RWPE2 (cell line): ENCODE measurements around the gene KCNN3.

ENCODE experiments used
- ATAC-seq: fragments of 200-7000 bp; cut with Tn5 transposase; 3 replicates; pipeline ENCODE4 v1.9.1; 2021; ENCODE audit warnings: low read depth
- DNase-seq: peaks from one replicate; pipeline ENCODE4 v3.0.0-alpha.2; 2020; ENCODE audit warnings: low spot score
- H3K27ac ChIP-seq: fragments of 450-650 bp; 2 replicates; pipeline ENCODE4 v1.5.1; 2017; ENCODE audit warnings: mild to moderate bottlenecking; ENCODE audit not compliant: poor library complexity, severe bottlenecking
- H3K27me3 ChIP-seq: fragments of 250-450 bp; sonication (Bioruptor Pico); 2 replicates; pipeline ENCODE4 v1.5.1; 2021; ENCODE audit warnings: mild to moderate bottlenecking, moderate library complexity; ENCODE audit not compliant: insufficient read depth, poor library complexity, severe bottlenecking
- H3K36me3 ChIP-seq: fragments of 250-450 bp; sonication (Bioruptor Pico); 2 replicates; pipeline ENCODE4 v1.5.1; 2020; ENCODE audit warnings: low read depth, mild to moderate bottlenecking, moderate library complexity
- H3K4me1 ChIP-seq: fragments of 250-450 bp; sonication (Bioruptor Pico); 2 replicates; pipeline ENCODE4 v1.5.1; 2021; ENCODE audit warnings: mild to moderate bottlenecking, moderate library complexity; ENCODE audit not compliant: insufficient read depth, poor library complexity, severe bottlenecking
- H3K4me3 ChIP-seq: fragments of 250-450 bp; sonication (Bioruptor Pico); 2 replicates; pipeline ENCODE4 v1.5.1; 2021; ENCODE audit warnings: mild to moderate bottlenecking, moderate library complexity; ENCODE audit not compliant: severe bottlenecking
- H3K9me3 ChIP-seq: fragments of 250-450 bp; sonication (Bioruptor Pico); 2 replicates; pipeline ENCODE4 v1.5.1; 2021; ENCODE audit warnings: mild to moderate bottlenecking, moderate library complexity; ENCODE audit not compliant: severe bottlenecking
- CTCF ChIP-seq: fragments of 450-650 bp; IDR thresholded peaks from one replicate; pipeline ENCODE4 v1.5.1; 2017; ENCODE audit warnings: mild to moderate bottlenecking, moderate library complexity; ENCODE audit not compliant: poor library complexity, severe bottlenecking

KCNN3 gene

GRCh38 chr1:154784416-154784815 lies 85.7 kb downstream of the KCNN3 start:
- H3K9me3 ChIP-seq = no peaks in the 10 kb centered on the region
- no peak overlapping the region for H3K4me3 ChIP-seq
- no peaks in the 10 kb centered on the region for H3K27me3 ChIP-seq
- H3K4me1 ChIP-seq = no peaks in the 10 kb centered on the region
- H3K36me3 ChIP-seq = no peaks in the 10 kb centered on the region
- ATAC-seq = no peak
- TF ChIP-seq CTCF = no peak
- DNase-seq = no peak
- no peak overlapping the region for H3K27ac ChIP-seq

GRCh38 chr1:154783976-154784375 lies 86.1 kb downstream of the KCNN3 start:
- no peak for DNase-seq
- Histone ChIP-seq H3K9me3 (no peaks in the 10 kb centered on the region), H3K27me3 (no peaks in the 10 kb centered on the region), H3K36me3 (no peaks in the 10 kb centered on the region), H3K4me1 (no peaks in the 10 kb centered on the region), H3K4me3 (no peak overlapping the region), H3K27ac (no peak overlapping the region)
- no peak for ATAC-seq
- TF ChIP-seq CTCF = no peak

- no peaks in the 10 kb centered on the region for H3K9me3 ChIP-seq
- no peak for ATAC-seq
- DNase-seq = no peak
- H3K4me1 ChIP-seq = no peaks in the 10 kb centered on the region
- no peak overlapping the region for H3K27ac ChIP-seq
- no peaks in the 10 kb centered on the region for H3K36me3 ChIP-seq
- H3K27me3 ChIP-seq = no peaks in the 10 kb centered on the region
- no peak for TF ChIP-seq CTCF
- no peak overlapping the region for H3K4me3 ChIP-seq
Measured at GRCh38 chr1:154780541-154780940, 89.5 kb downstream of the KCNN3 start.

GRCh38 chr1:154779551-154780189 lies 90.4 kb downstream of the KCNN3 start:
- Histone ChIP-seq H3K27me3 (no peaks in the 10 kb centered on the region), H3K27ac (no peak overlapping the region), H3K36me3 (no peaks in the 10 kb centered on the region), H3K9me3 (no peaks in the 10 kb centered on the region), H3K4me1 (no peaks in the 10 kb centered on the region), H3K4me3 (no peak overlapping the region)
- no peak for TF ChIP-seq CTCF
- DNase-seq (no peak), ATAC-seq (no peak)

GRCh38 chr1:154778944-154779343 lies 91.1 kb downstream of the KCNN3 start:
- no peaks in the 10 kb centered on the region for H3K4me1 ChIP-seq
- H3K27me3 ChIP-seq = no peaks in the 10 kb centered on the region
- no peak for TF ChIP-seq CTCF
- DNase-seq = no peak
- no peak for ATAC-seq
- H3K9me3 ChIP-seq = no peaks in the 10 kb centered on the region
- H3K36me3 ChIP-seq = no peaks in the 10 kb centered on the region
- no peak overlapping the region for H3K4me3 ChIP-seq
- H3K27ac ChIP-seq = no peak overlapping the region
